H9 (cell line): ENCODE measurements around the gene ITGB7. TPM values are rescaled to one million over a fixed set of nuclear protein-coding genes. Genes with fewer than 3 reads are reported as not detected.

Experiments
- DNase-seq: peaks from one replicate; pipeline ENCODE4 v3.0.0-alpha.2; 2017
- H2AFZ ChIP-seq: one replicate; pipeline ENCODE4 v1.6.1; 2013; ENCODE audit warnings: mild to moderate bottlenecking, low read length, control low read depth, moderate library complexity
- H2AK5ac ChIP-seq: 2 replicates; pipeline ENCODE4 v1.6.1; 2013; ENCODE audit warnings: low read length, control low read depth, mixed read lengths; ENCODE audit not compliant: insufficient read length
- H2BK120ac ChIP-seq: one replicate; pipeline ENCODE4 v1.6.1; 2013; ENCODE audit warnings: low read depth, mild to moderate bottlenecking, low read length, control low read depth, inconsistent platforms; ENCODE audit not compliant: poor library complexity, severe bottlenecking
- H2BK12ac ChIP-seq: 2 replicates; pipeline ENCODE4 v1.6.1; 2013; ENCODE audit warnings: low read length, control low read depth, mixed read lengths, low read depth; ENCODE audit not compliant: insufficient read length
- H2BK15ac ChIP-seq: 2 replicates; pipeline ENCODE4 v1.6.1; 2013; ENCODE audit warnings: low read depth, low read length, control low read depth
- H2BK20ac ChIP-seq: one replicate; pipeline ENCODE4 v1.6.1; 2013; ENCODE audit warnings: low read depth, mild to moderate bottlenecking, low read length, control low read depth, inconsistent platforms; ENCODE audit not compliant: poor library complexity, severe bottlenecking
- H2BK5ac ChIP-seq: 2 replicates; pipeline ENCODE4 v1.6.1; 2013; ENCODE audit warnings: low read length, control low read depth, mixed read lengths; ENCODE audit not compliant: insufficient read length
- H3K14ac ChIP-seq: 2 replicates; pipeline ENCODE4 v1.6.1; 2013; ENCODE audit warnings: low read length, control low read depth; ENCODE audit not compliant: insufficient read depth
- H3K18ac ChIP-seq: 2 replicates; pipeline ENCODE4 v1.6.1; 2013; ENCODE audit warnings: low read depth, mild to moderate bottlenecking, mixed read lengths, low read length, control low read depth; ENCODE audit not compliant: insufficient read length
- H3K23ac ChIP-seq: 2 replicates; pipeline ENCODE4 v1.6.1; 2013; ENCODE audit warnings: low read length, control low read depth, mixed read lengths, low read depth; ENCODE audit not compliant: insufficient read length
- H3K23me2 ChIP-seq: 2 replicates; pipeline ENCODE4 v1.6.1; 2013; ENCODE audit warnings: low read depth, mild to moderate bottlenecking, mixed read lengths, low read length, control low read depth; ENCODE audit not compliant: insufficient read length, poor library complexity, severe bottlenecking
- H3K27ac ChIP-seq: 2 replicates; pipeline ENCODE4 v1.5.1; 2013; ENCODE audit warnings: low read length, control low read depth, mixed read lengths, low read depth; ENCODE audit not compliant: insufficient read length
- H3K27me3 ChIP-seq: 2 replicates; pipeline ENCODE4 v1.6.1; 2013; ENCODE audit warnings: low read length, control low read depth, inconsistent platforms; ENCODE audit not compliant: insufficient read depth
- H3K4ac ChIP-seq: 2 replicates; pipeline ENCODE4 v1.6.1; 2013; ENCODE audit warnings: low read depth, mild to moderate bottlenecking, control low read depth, inconsistent platforms, low read length, moderate library complexity
- H3K4me1 ChIP-seq: 2 replicates; pipeline ENCODE4 v1.6.1; 2013; ENCODE audit warnings: low read length, control low read depth, inconsistent platforms; ENCODE audit not compliant: insufficient read depth
- H3K4me2 ChIP-seq: 2 replicates; pipeline ENCODE4 v1.6.1; 2013; ENCODE audit warnings: low read length, control low read depth, mixed read lengths; ENCODE audit not compliant: insufficient read length, insufficient read depth
- H3K56ac ChIP-seq: 2 replicates; pipeline ENCODE4 v1.6.1; 2013; ENCODE audit warnings: low read depth, mild to moderate bottlenecking, mixed read lengths, low read length, control low read depth; ENCODE audit not compliant: insufficient read length
- H3K79me1 ChIP-seq: 2 replicates; pipeline ENCODE4 v1.6.1; 2013; ENCODE audit warnings: low read depth, mild to moderate bottlenecking, moderate library complexity, low read length, control low read depth, inconsistent platforms; ENCODE audit not compliant: insufficient read depth, poor library complexity, severe bottlenecking
- H3K79me2 ChIP-seq: 2 replicates; pipeline ENCODE4 v1.6.1; 2013; ENCODE audit warnings: low read length, control low read depth, inconsistent platforms; ENCODE audit not compliant: insufficient read depth
- H3K9ac ChIP-seq: 2 replicates; pipeline ENCODE4 v1.6.1; 2013; ENCODE audit warnings: low read length, control low read depth, mixed read lengths; ENCODE audit not compliant: insufficient read length; ENCODE audit errors: extremely low read depth
- H3K9me3 ChIP-seq: one replicate; pipeline ENCODE4 v1.6.1; 2013; ENCODE audit warnings: low read depth, low read length, inconsistent platforms; ENCODE audit not compliant: control insufficient read depth
- H3T11ph ChIP-seq: one replicate; pipeline ENCODE4 v1.6.1; 2013; ENCODE audit warnings: mild to moderate bottlenecking, low read length, control low read depth, inconsistent platforms
- H4K20me1 ChIP-seq: one replicate; pipeline ENCODE4 v1.6.1; 2013; ENCODE audit not compliant: control insufficient read depth, insufficient read length, insufficient read depth
- H4K5ac ChIP-seq: 2 replicates; pipeline ENCODE4 v1.6.1; 2013; ENCODE audit warnings: low read depth, mild to moderate bottlenecking, mixed read lengths, low read length, control low read depth; ENCODE audit not compliant: insufficient read length
- H4K8ac ChIP-seq: replicated peaks from 2 replicates; pipeline ENCODE4 v1.6.1; 2013; ENCODE audit warnings: low read length, control low read depth, mixed read lengths, low read depth; ENCODE audit not compliant: insufficient read length
- H4K91ac ChIP-seq: 2 replicates; pipeline ENCODE4 v1.6.1; 2013; ENCODE audit warnings: low read depth, mild to moderate bottlenecking, moderate library complexity, mixed read lengths, low read length, control low read depth; ENCODE audit not compliant: insufficient read length
- H3K27ac Mint-ChIP-seq, 3 experiments: 2 replicates in 2 of 3; 3 replicates in 1 of 3; pipeline ENCODE4 v1.8.0; 2020 to 2021; ENCODE audit warnings: mixed read lengths in 3 of 3, mild to moderate bottlenecking in 1 of 3, moderate library complexity in 1 of 3
- H3K27me3 Mint-ChIP-seq: 2 replicates; pipeline ENCODE4 v1.8.0; 2021; ENCODE audit warnings: low read depth, mild to moderate bottlenecking, moderate library complexity, mixed read lengths
- H3K36me3 Mint-ChIP-seq, 3 experiments: 2 replicates in 2 of 3; 3 replicates in 1 of 3; pipeline ENCODE4 v1.8.0; 2020 to 2021; ENCODE audit warnings: low read depth in 3 of 3, mixed read lengths in 3 of 3; ENCODE audit not compliant: insufficient read depth in 1 of 3
- H3K4me1 Mint-ChIP-seq, 2 experiments: 2 replicates each; pipeline ENCODE4 v1.8.0; 2020; ENCODE audit warnings: mixed read lengths in 2 of 2
- H3K4me3 Mint-ChIP-seq, 2 experiments: 2 replicates in 1 of 2; 3 replicates in 1 of 2; pipeline ENCODE4 v1.8.0; 2020 to 2021; ENCODE audit warnings: mild to moderate bottlenecking in 2 of 2, mixed read lengths in 2 of 2, moderate library complexity in 1 of 2
- H3K9me3 Mint-ChIP-seq, 2 experiments: 2 replicates in 1 of 2; 3 replicates in 1 of 2; pipeline ENCODE4 v1.8.0; 2020; ENCODE audit warnings: mild to moderate bottlenecking in 2 of 2, mixed read lengths in 2 of 2, moderate library complexity in 1 of 2
- WGBS: extraction: QIAGEN DNeasy Blood & Tissue Kit; methylation state at CpG from one replicate; pipeline ENCODE4 v1.1.7; 2013; ENCODE audit warnings: missing lambda C conversion rate, low lambda C conversion rate, mixed read lengths; ENCODE audit not compliant: insufficient read length; ENCODE audit errors: extremely low coverage; 5-methylcytosine and 5-hydroxymethylcytosine counted together
- total RNA-seq: library from RNA; stranded (reverse); gene quantifications from 2 replicates; pipeline ENCODE4 v1.2.1, GENCODE V29; 2021
- TF ChIP-seq, protein P1 (sequence below): fragments of 200-600 bp; sonication (generic); conservative IDR thresholded peaks from 3 replicates; pipeline ENCODE4 v1.8.0; 2021; ENCODE audit warnings: antibody characterized with exemption, mild to moderate bottlenecking

ITGB7 gene
- total RNA-seq, 1 experiment from 2014 or later: 0.39 TPM

DNA sequence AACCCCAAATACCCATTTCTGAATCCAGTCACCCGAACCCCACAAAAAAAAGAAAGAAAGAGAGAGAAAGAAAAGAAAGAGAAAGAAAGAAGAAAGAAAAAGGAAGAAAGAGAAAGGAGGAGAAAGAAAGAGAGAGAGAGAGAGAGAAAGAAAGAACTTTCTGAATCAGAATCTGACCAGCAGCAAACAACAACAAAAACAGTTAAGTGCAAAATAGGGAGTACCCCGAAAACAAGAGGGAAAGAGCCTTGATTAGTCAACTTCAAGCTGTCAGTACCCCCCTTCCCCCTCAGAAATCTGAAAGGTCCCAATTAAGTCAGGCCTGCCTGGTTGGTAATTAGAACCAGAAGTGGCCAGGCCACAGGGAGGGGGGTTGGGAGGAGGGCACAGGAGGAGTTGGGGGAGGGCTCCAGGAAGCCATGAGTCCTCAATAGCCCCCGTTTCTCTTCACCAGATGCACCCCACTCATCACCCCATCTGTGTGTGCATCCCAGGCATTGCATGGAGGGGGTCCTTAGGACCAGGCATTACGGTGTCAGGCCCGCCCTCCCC, 15.2 kb upstream of the ITGB7 start:
- Mint-ChIP-seq H3K36me3 (peaks cover 6 to 8% (median 8%) of the 10 kb centered on the region in 3 experiments; a peak in 6 of 7 replicates), H3K27me3 (peaks cover 17% of the 10 kb centered on the region), H3K4me1 (peaks cover 69% of the 10 kb centered on the region in 2 experiments), H3K4me3 (peak overlapping the region; percentile 55 to 74), H3K9me3 (no peaks in the 10 kb centered on the region), H3K27ac (peak overlapping the region in 2 of 3 experiments; percentile 3 to 81; a peak in 4 of 7 replicates)
- Histone ChIP-seq H3K4me1 (peaks cover 29% of the 10 kb centered on the region; the same call in 1 of the 2 replicates), H3K79me1 (no peaks in the 10 kb centered on the region), H4K5ac (no peak overlapping the region), H3K23ac (no peak overlapping the region), H3K4me2 (peak overlapping the region; percentile 25), H3K27me3 (peaks cover 3% of the 10 kb centered on the region; the same call in 1 of the 2 replicates), H3K14ac (no peak overlapping the region), H4K20me1 (no peaks in the 10 kb centered on the region), H3K27ac (no peak overlapping the region), H4K8ac (no peak overlapping the region), H3K9ac (no peak overlapping the region), H2BK5ac (no peak overlapping the region), H3K18ac (no peak overlapping the region), H2BK120ac (no peak overlapping the region), H3K4ac (no peak overlapping the region), H4K91ac (no peak overlapping the region), H2AFZ (no peak overlapping the region), H3K23me2 (peaks cover 22% of the 10 kb centered on the region), H3T11ph (no peak overlapping the region), H3K56ac (no peak overlapping the region), H2BK20ac (no peak overlapping the region), H2BK15ac (no peak overlapping the region), H2AK5ac (no peak overlapping the region), H3K79me2 (peaks cover 4% of the 10 kb centered on the region; the same call in 1 of the 2 replicates), H3K9me3 (no peaks in the 10 kb centered on the region), H2BK12ac (no peak overlapping the region)
- WGBS: no CpG with 5 or more reads among the region's 5 CpGs
- TF ChIP-seq, protein P1, sequence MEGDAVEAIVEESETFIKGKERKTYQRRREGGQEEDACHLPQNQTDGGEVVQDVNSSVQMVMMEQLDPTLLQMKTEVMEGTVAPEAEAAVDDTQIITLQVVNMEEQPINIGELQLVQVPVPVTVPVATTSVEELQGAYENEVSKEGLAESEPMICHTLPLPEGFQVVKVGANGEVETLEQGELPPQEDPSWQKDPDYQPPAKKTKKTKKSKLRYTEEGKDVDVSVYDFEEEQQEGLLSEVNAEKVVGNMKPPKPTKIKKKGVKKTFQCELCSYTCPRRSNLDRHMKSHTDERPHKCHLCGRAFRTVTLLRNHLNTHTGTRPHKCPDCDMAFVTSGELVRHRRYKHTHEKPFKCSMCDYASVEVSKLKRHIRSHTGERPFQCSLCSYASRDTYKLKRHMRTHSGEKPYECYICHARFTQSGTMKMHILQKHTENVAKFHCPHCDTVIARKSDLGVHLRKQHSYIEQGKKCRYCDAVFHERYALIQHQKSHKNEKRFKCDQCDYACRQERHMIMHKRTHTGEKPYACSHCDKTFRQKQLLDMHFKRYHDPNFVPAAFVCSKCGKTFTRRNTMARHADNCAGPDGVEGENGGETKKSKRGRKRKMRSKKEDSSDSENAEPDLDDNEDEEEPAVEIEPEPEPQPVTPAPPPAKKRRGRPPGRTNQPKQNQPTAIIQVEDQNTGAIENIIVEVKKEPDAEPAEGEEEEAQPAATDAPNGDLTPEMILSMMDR: no peak
- DNase-seq: no peak
